Measurements from ENCODE around the gene SH2D6.

The SH2D6 gene

DNA sequence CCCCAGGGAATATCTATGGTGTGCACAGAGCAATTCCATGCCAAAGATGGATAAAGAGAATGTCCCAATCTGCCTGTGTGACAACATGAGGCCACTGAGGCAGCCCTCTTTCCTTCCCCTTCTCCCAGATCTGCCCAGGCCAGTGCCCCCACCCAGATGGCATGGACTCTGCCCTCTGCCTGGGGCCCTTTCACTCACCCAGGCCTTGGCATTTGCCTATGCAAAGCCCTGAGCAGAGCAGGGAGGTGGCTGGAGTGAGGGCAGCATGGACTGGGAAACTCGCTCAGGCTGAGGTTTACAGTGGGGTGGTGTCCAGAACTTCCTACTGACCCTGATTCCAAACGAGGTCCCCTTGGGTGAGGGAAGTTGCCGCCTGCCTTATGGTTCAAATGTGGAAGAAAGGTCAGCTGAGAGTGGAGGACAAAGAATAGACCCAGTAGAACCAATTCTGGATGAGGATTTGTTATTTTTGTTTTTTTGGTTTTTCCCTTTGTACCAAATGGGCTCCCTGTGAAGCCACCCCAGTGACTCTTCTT lies 8.9 kb downstream of the SH2D6 start:
- no peaks in the 10 kb centered on the region for H3K4me1 ChIP-seq (ENCODE audit: control insufficient read depth in 1 of 2, insufficient read depth in 2 of 2, low read length in 2 of 2)
- no peak overlapping the region for H2BK12ac ChIP-seq (ENCODE audit: low read length)
- H3K79me2 ChIP-seq (ENCODE audit: control insufficient read depth, insufficient read depth, low read length, poor library complexity): no peaks in the 10 kb centered on the region
- H3K4ac ChIP-seq (ENCODE audit: low read depth, low read length): no peak overlapping the region
- no peak overlapping the region for H2AFZ ChIP-seq (ENCODE audit: insufficient read depth, low read length, poor library complexity)
- no peak overlapping the region for H3K4me3 ChIP-seq (ENCODE audit: low read depth, low read length)
- no peaks in the 10 kb centered on the region for H3K36me3 ChIP-seq (ENCODE audit: control insufficient read depth in 1 of 2, insufficient read depth in 2 of 2, low read length in 2 of 2)
- peaks cover 2% of the 10 kb centered on the region for H3K9me3 ChIP-seq (ENCODE audit: insufficient read depth, low read depth, low read length)
- no peak overlapping the region for H2AK5ac ChIP-seq (ENCODE audit: low read length)
- no peak for DNase-seq
- H4K8ac ChIP-seq (ENCODE audit: low read depth, low read length): no peak overlapping the region
- no peak overlapping the region for H3K18ac ChIP-seq (ENCODE audit: low read length)
- H4K91ac ChIP-seq (ENCODE audit: low read depth, low read length): no peak overlapping the region
- no peak overlapping the region for H4K12ac ChIP-seq (ENCODE audit: low read depth, low read length)
- no CpG with 5 or more reads among the region's 3 CpGs for WGBS (ENCODE audit: extremely low coverage, insufficient coverage, insufficient read length)
- no peaks in the 10 kb centered on the region for H3K79me1 ChIP-seq (ENCODE audit: low read length)
- no peak overlapping the region for H3K14ac ChIP-seq (ENCODE audit: low read length)
- no peak overlapping the region for H3K23ac ChIP-seq (ENCODE audit: low read length)
- H3K9ac ChIP-seq (ENCODE audit: low read length): no peak overlapping the region
- H2BK5ac ChIP-seq (ENCODE audit: low read depth, low read length, poor library complexity): no peak overlapping the region
- no peak overlapping the region for H3K4me2 ChIP-seq (ENCODE audit: low read length)
- no peak overlapping the region for H2BK120ac ChIP-seq (ENCODE audit: insufficient read depth, low read length, poor library complexity)
- H3K27ac ChIP-seq (ENCODE audit: low read depth, low read length): no peak overlapping the region
- H3K27me3 ChIP-seq (ENCODE audit: insufficient read depth, low read length): no peaks in the 10 kb centered on the region

DNA sequence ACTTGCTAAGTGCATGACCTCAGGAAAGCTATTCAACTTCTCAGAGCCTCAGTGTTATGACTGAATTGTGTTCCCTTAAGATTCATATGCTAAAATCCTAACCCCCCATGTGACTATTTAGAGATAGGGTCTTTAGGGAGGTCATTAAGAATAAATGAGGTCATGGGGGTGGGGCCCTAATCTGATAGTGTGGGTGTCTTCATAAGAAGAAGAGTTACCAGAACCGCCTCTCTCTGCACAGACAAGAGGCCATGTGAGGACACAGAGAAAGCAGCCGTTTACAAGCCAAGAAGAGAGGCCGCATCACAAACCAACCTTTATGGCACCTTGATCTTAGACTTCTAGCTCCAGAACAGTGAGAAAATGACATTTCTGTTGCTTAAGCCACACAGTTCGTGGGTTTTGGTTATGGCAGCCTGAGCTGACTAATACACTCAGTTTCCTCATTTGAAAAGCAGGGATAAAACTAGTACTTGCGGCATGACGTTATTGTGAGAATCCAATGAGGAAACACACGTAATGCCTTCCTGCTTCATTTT lies 9.9 kb downstream of the SH2D6 start:
- Histone ChIP-seq H2AFZ (ENCODE audit: insufficient read depth, low read length, poor library complexity) (no peak overlapping the region), H3K4ac (ENCODE audit: low read depth, low read length) (no peak overlapping the region), H3K14ac (ENCODE audit: low read length) (no peak overlapping the region), H3K27me3 (ENCODE audit: insufficient read depth, low read length) (no peaks in the 10 kb centered on the region), H3K4me2 (ENCODE audit: low read length) (no peak overlapping the region), H3K36me3 (ENCODE audit: control insufficient read depth in 1 of 2, insufficient read depth in 2 of 2, low read length in 2 of 2) (no peaks in the 10 kb centered on the region), H3K4me3 (ENCODE audit: low read depth, low read length) (no peak overlapping the region), H3K18ac (ENCODE audit: low read length) (no peak overlapping the region), H3K4me1 (ENCODE audit: control insufficient read depth in 1 of 2, insufficient read depth in 2 of 2, low read length in 2 of 2) (no peaks in the 10 kb centered on the region), H3K9ac (ENCODE audit: low read length) (no peak overlapping the region), H2BK12ac (ENCODE audit: low read length) (no peak overlapping the region), H3K79me2 (ENCODE audit: control insufficient read depth, insufficient read depth, low read length, poor library complexity) (no peaks in the 10 kb centered on the region), H3K27ac (ENCODE audit: low read depth, low read length) (no peak overlapping the region), H2AK5ac (ENCODE audit: low read length) (no peak overlapping the region), H2BK5ac (ENCODE audit: low read depth, low read length, poor library complexity) (no peak overlapping the region), H4K91ac (ENCODE audit: low read depth, low read length) (no peak overlapping the region), H4K8ac (ENCODE audit: low read depth, low read length) (no peak overlapping the region), H3K79me1 (ENCODE audit: low read length) (no peaks in the 10 kb centered on the region), H3K9me3 (ENCODE audit: insufficient read depth, low read depth, low read length) (peaks cover 2% of the 10 kb centered on the region), H4K12ac (ENCODE audit: low read depth, low read length) (no peak overlapping the region), H3K23ac (ENCODE audit: low read length) (no peak overlapping the region), H2BK120ac (ENCODE audit: insufficient read depth, low read length, poor library complexity) (no peak overlapping the region)
- no CpG with 5 or more reads among the region's 7 CpGs for WGBS (ENCODE audit: extremely low coverage, insufficient coverage, insufficient read length)
- DNase-seq: peak in 1 of 2 donors; percentile 23

DNA sequence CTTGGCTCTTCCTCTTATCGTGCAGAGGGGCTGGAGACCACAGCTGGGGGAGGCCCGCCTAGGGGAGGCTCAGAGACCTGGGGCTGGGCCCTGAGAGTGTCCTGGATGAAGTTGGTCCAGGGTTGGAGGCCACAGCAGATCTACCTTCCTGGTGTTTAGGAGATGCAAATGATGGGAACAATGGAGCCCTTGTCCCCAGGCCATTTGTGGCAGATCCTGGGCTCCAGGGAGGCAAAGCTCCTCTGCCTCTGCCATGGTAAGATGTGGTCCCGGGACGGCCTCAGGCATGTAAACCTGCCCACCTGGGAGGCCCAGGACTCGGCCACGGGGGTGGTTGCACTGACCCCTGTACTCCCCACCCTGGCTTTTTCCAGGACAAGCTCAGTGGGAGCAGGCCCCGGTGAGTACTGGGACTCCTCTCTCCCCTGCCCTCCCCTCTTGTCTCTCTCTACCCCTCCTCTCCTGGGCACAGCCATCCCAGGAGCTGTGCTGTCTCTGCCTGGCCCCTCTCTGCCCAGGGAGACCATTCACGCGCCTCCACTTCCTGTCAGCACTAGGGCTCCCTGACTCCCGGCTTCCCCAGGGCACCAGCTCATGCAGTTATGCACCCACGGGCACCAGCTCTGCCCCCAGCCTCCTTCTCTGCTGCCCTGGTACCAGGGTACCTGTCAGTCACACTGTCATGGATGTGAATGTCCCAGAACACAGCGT lies 10.9 kb downstream of the SH2D6 start:
- Histone ChIP-seq H3K23ac (ENCODE audit: low read length) (no peak overlapping the region), H4K8ac (ENCODE audit: low read depth, low read length) (no peak overlapping the region), H3K27me3 (ENCODE audit: insufficient read depth, low read length) (no peaks in the 10 kb centered on the region), H4K12ac (ENCODE audit: low read depth, low read length) (no peak overlapping the region), H3K4me1 (ENCODE audit: control insufficient read depth in 1 of 2, insufficient read depth in 2 of 2, low read length in 2 of 2) (no peaks in the 10 kb centered on the region), H3K4me3 (ENCODE audit: low read depth, low read length) (no peak overlapping the region), H2BK5ac (ENCODE audit: low read depth, low read length, poor library complexity) (no peak overlapping the region), H2AK5ac (ENCODE audit: low read length) (no peak overlapping the region), H4K91ac (ENCODE audit: low read depth, low read length) (no peak overlapping the region), H2BK12ac (ENCODE audit: low read length) (no peak overlapping the region), H3K36me3 (ENCODE audit: control insufficient read depth in 1 of 2, insufficient read depth in 2 of 2, low read length in 2 of 2) (no peaks in the 10 kb centered on the region), H3K14ac (ENCODE audit: low read length) (no peak overlapping the region), H2BK120ac (ENCODE audit: insufficient read depth, low read length, poor library complexity) (no peak overlapping the region), H3K18ac (ENCODE audit: low read length) (no peak overlapping the region), H3K9ac (ENCODE audit: low read length) (no peak overlapping the region), H3K9me3 (ENCODE audit: insufficient read depth, low read depth, low read length) (peaks cover 2% of the 10 kb centered on the region), H3K4ac (ENCODE audit: low read depth, low read length) (no peak overlapping the region), H2AFZ (ENCODE audit: insufficient read depth, low read length, poor library complexity) (no peak overlapping the region), H3K27ac (ENCODE audit: low read depth, low read length) (no peak overlapping the region), H3K4me2 (ENCODE audit: low read length) (no peak overlapping the region), H3K79me1 (ENCODE audit: low read length) (no peaks in the 10 kb centered on the region), H3K79me2 (ENCODE audit: control insufficient read depth, insufficient read depth, low read length, poor library complexity) (no peaks in the 10 kb centered on the region)
- DNase-seq: no peak
- WGBS (ENCODE audit: extremely low coverage, insufficient coverage, insufficient read length): no CpG with 5 or more reads among the region's 12 CpGs

DNA sequence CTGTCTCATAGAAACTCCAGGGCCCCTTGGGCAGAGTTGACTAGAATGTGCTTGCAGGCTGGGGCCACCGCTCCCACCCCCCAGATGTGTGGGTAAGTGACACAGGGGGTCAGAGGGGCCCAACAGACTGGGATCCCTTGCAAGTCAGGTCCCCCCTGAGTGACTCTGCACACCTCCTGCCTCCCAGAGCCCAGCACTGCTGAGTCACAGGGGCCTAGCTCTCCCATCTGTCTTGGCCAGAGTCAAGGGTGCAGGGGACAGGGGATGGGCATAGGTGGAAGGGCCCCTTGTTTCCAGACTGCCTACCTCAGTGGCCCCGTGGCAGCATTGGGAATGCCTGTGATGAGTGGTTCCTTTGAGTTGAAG lies 11.4 kb downstream of the SH2D6 start:
- H2BK120ac ChIP-seq (ENCODE audit: insufficient read depth, low read length, poor library complexity): no peak overlapping the region
- no peaks in the 10 kb centered on the region for H3K79me1 ChIP-seq (ENCODE audit: low read length)
- H2BK5ac ChIP-seq (ENCODE audit: low read depth, low read length, poor library complexity): no peak overlapping the region
- no peaks in the 10 kb centered on the region for H3K27me3 ChIP-seq (ENCODE audit: insufficient read depth, low read length)
- no peak for DNase-seq
- no peak overlapping the region for H2AK5ac ChIP-seq (ENCODE audit: low read length)
- H2BK12ac ChIP-seq (ENCODE audit: low read length): no peak overlapping the region
- no peak overlapping the region for H3K4ac ChIP-seq (ENCODE audit: low read depth, low read length)
- H4K91ac ChIP-seq (ENCODE audit: low read depth, low read length): no peak overlapping the region
- H3K4me3 ChIP-seq (ENCODE audit: low read depth, low read length): no peak overlapping the region
- H3K18ac ChIP-seq (ENCODE audit: low read length): no peak overlapping the region
- no peak overlapping the region for H3K9ac ChIP-seq (ENCODE audit: low read length)
- no peak overlapping the region for H3K27ac ChIP-seq (ENCODE audit: low read depth, low read length)
- peaks cover 2% of the 10 kb centered on the region for H3K9me3 ChIP-seq (ENCODE audit: insufficient read depth, low read depth, low read length)
- no peak overlapping the region for H3K14ac ChIP-seq (ENCODE audit: low read length)
- H3K79me2 ChIP-seq (ENCODE audit: control insufficient read depth, insufficient read depth, low read length, poor library complexity): no peaks in the 10 kb centered on the region
- no CpG with 5 or more reads among the region's 2 CpGs for WGBS (ENCODE audit: extremely low coverage, insufficient coverage, insufficient read length)
- no peak overlapping the region for H3K23ac ChIP-seq (ENCODE audit: low read length)
- no peaks in the 10 kb centered on the region for H3K36me3 ChIP-seq (ENCODE audit: control insufficient read depth in 1 of 2, insufficient read depth in 2 of 2, low read length in 2 of 2)
- no peak overlapping the region for H3K4me2 ChIP-seq (ENCODE audit: low read length)
- no peak overlapping the region for H2AFZ ChIP-seq (ENCODE audit: insufficient read depth, low read length, poor library complexity)
- no peak overlapping the region for H4K8ac ChIP-seq (ENCODE audit: low read depth, low read length)
- no peak overlapping the region for H4K12ac ChIP-seq (ENCODE audit: low read depth, low read length)
- H3K4me1 ChIP-seq (ENCODE audit: control insufficient read depth in 1 of 2, insufficient read depth in 2 of 2, low read length in 2 of 2): no peaks in the 10 kb centered on the region
